Mucosa of rectum (tissue), 2 donors: ENCODE results near the gene RPL22L1.
"Not testable (repeated sequence)": the region's sequence is repeated elsewhere in the genome, so short reads cannot be mapped to it uniquely, and the experiment has no call there.

Source experiments
- H3K27ac ChIP-seq, 2 donors: one replicate each; pipeline ENCODE4 v1.7.0; 2013; ENCODE audit warnings: inconsistent platforms in 2 of 2, low read depth in 2 of 2, low read length in 2 of 2
- H3K27me3 ChIP-seq, 2 donors: one replicate each; pipeline ENCODE4 v1.7.0; 2013; ENCODE audit warnings: low read length in 2 of 2; ENCODE audit not compliant: control insufficient read depth in 2 of 2, insufficient read depth in 2 of 2
- H3K36me3 ChIP-seq, 2 donors: one replicate each; pipeline ENCODE4 v1.7.0; 2013; ENCODE audit warnings: low read length in 2 of 2; ENCODE audit not compliant: control insufficient read depth in 2 of 2, insufficient read depth in 2 of 2
- H3K4me1 ChIP-seq, 2 donors: one replicate each; pipeline ENCODE4 v1.7.0; 2013; ENCODE audit warnings: low read length in 2 of 2, mild to moderate bottlenecking in 1 of 2; ENCODE audit not compliant: control insufficient read depth in 2 of 2, insufficient read depth in 2 of 2
- H3K4me3 ChIP-seq, 2 donors: one replicate each; pipeline ENCODE4 v1.7.0; 2013; ENCODE audit warnings: low read length in 2 of 2
- H3K9ac ChIP-seq, 2 donors: one replicate each; pipeline ENCODE4 v1.7.0; 2013; ENCODE audit warnings: low read length in 2 of 2, low read depth in 1 of 2, mild to moderate bottlenecking in 1 of 2
- H3K9me3 ChIP-seq, 2 donors: one replicate each; pipeline ENCODE4 v1.7.0; 2013; ENCODE audit warnings: low read length in 2 of 2; ENCODE audit not compliant: control insufficient read depth in 2 of 2
- donor health status: healthy.
- donor health status: Normal muscosa, but diverticular disease.

RPL22L1 gene

DNA sequence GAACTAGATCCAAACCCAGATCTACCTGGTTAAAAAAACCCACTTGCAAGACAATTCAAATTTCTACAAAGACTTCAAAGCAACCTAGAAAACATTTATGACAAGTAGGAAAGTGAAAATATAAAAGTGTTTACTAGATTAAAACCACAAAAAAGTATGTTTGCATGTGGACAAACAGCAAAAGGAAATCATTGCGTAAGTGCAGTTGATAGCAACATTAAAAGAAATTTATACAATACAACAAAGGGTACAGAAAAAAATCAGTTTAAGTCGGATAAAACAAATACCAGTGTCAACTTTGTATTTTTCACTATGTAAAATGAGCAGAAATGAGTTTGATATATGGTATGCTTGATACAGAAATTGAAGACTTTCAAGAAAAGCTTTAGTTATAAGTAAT, 35.9 kb upstream of the RPL22L1 start:
- H3K4me3 ChIP-seq = no peak overlapping the region

DNA sequence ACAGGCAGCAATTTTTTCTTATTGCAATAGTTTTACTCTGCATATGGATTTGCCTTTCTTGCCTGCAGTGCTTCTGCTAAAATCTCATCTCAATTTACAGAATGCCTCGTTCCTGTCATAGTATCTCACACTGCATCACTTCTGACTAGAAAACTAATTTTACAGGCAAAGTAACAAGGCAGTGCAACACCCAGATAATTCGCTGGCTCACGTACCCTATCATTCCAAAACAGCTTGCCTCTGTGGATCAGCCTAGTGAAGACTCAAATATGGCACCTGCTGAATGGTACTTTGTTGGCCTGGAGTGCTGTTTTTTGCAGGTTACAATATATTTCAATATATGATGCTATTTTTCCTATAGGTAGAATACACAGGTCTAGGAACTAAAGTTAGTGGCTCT, 33.1 kb upstream of the RPL22L1 start:
- H3K27me3 ChIP-seq = peaks cover 0 to 3% of the 10 kb centered on the region in 2 donors
- H3K4me3 ChIP-seq = no peak overlapping the region
- no peak overlapping the region for H3K9ac ChIP-seq
- H3K27ac ChIP-seq = no peak overlapping the region
- no peaks in the 10 kb centered on the region for H3K36me3 ChIP-seq
- peaks cover 4 to 5% of the 10 kb centered on the region in 2 donors for H3K4me1 ChIP-seq
- no peaks in the 10 kb centered on the region for H3K9me3 ChIP-seq

More for the DNA sequence above, 35.9 kb upstream of the RPL22L1 start:
- Histone ChIP-seq H3K4me1 (peaks cover 4 to 5% of the 10 kb centered on the region in 2 donors), H3K27ac (no peak overlapping the region), H3K9ac (peak overlapping the region in 1 of 2 donors; percentile 27), H3K36me3 (no peaks in the 10 kb centered on the region), H3K27me3 (peaks cover 0 to 3% of the 10 kb centered on the region in 2 donors), H3K9me3 (no peaks in the 10 kb centered on the region)

DNA sequence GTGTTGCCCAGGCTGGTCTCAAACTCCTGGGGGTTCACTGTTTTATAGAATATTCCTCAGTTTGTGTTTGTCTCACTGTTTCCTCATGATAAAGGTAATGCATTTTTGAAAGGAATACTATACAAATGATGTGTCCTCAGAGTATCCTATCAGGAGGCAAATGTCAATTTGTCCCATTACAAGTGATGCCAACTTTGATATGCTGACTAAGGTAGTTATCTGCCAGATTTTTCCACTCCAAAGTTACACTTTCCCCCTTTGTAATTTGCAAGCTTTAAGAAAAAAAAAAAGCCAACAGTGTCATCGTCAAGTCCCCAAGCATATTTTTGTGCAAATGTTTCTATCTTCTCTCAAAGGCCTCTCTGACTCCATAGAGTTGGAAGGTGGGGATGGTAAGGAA, 29.5 kb upstream of the RPL22L1 start:
- H3K36me3 ChIP-seq = no peaks in the 10 kb centered on the region
- no peaks in the 10 kb centered on the region for H3K9me3 ChIP-seq
- no peaks in the 10 kb centered on the region for H3K27me3 ChIP-seq
- no peak overlapping the region for H3K4me3 ChIP-seq
- no peaks in the 10 kb centered on the region for H3K4me1 ChIP-seq
- H3K9ac ChIP-seq = no peak overlapping the region
- no peak overlapping the region for H3K27ac ChIP-seq

DNA sequence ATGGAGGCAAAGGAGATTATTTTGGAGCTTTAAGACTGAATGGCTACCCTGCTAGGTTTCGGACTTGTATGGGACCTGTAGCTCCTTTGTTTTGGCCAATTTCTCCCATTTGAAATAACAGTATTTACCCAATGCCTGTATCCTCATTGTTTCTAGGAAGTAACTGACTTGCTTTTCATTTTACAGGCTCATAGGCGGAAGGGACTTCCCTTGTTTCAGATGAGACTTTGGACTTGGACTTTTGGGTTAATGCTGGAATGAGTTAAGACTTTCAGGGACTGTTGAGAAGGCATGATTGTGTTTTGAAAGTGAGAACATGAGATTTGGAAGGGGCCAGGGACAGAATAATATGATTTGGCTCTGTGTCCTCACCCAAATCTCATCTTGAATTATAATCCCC, 28.0 kb upstream of the RPL22L1 start:
- H3K9me3 ChIP-seq = no peaks in the 10 kb centered on the region
- H3K4me3 ChIP-seq = no peak overlapping the region
- no peaks in the 10 kb centered on the region for H3K27me3 ChIP-seq
- no peak overlapping the region for H3K27ac ChIP-seq
- no peaks in the 10 kb centered on the region for H3K36me3 ChIP-seq
- no peak overlapping the region for H3K9ac ChIP-seq
- H3K4me1 ChIP-seq = no peaks in the 10 kb centered on the region

- not testable (repeated sequence) for H3K9me3 ChIP-seq, H3K4me1 ChIP-seq, H3K27me3 ChIP-seq, H3K36me3 ChIP-seq, H3K4me3 ChIP-seq, H3K9ac ChIP-seq, H3K27ac ChIP-seq
Measured at GRCh38 chr3:170897199-170897598, 27.2 kb upstream of the RPL22L1 start.

- H3K36me3 ChIP-seq = no peaks in the 10 kb centered on the region
- no peak overlapping the region for H3K4me3 ChIP-seq
- H3K9me3 ChIP-seq = no peaks in the 10 kb centered on the region
- H3K27me3 ChIP-seq = no peaks in the 10 kb centered on the region
- H3K27ac ChIP-seq = no peak overlapping the region
- no peaks in the 10 kb centered on the region for H3K4me1 ChIP-seq
- H3K9ac ChIP-seq = no peak overlapping the region
Measured at GRCh38 chr3:170896781-170897180, 26.8 kb upstream of the RPL22L1 start.

DNA sequence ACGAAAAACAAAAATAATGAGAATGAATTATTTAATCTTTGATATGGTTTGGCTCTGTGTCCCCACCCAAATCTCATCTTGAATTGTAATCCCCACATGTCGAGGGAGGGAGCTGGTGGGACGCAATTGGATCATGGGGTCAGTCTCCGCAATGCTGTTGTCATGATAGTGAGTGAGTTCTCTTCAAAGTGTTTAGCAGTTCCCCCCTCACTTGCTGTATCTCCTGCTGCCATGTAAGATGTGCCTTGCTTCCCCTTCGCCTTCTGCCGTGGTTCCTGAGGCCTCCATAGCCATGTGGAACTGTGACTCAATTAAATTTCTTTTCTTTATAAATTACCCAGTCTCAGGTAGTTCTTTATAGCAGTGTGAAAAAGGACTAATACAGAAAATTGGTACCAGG, 26.3 kb upstream of the RPL22L1 start:
- H3K9ac ChIP-seq, H3K27me3 ChIP-seq, H3K4me1 ChIP-seq, H3K27ac ChIP-seq, H3K36me3 ChIP-seq, H3K4me3 ChIP-seq, H3K9me3 ChIP-seq: not testable (repeated sequence)

- no peaks in the 10 kb centered on the region for H3K36me3 ChIP-seq
- no peaks in the 10 kb centered on the region for H3K27me3 ChIP-seq
- H3K27ac ChIP-seq = no peak overlapping the region
- H3K4me1 ChIP-seq = no peaks in the 10 kb centered on the region
- no peak overlapping the region for H3K9ac ChIP-seq
- H3K9me3 ChIP-seq = no peaks in the 10 kb centered on the region
- no peak overlapping the region for H3K4me3 ChIP-seq
Measured at GRCh38 chr3:170893895-170894294, 23.9 kb upstream of the RPL22L1 start.

DNA sequence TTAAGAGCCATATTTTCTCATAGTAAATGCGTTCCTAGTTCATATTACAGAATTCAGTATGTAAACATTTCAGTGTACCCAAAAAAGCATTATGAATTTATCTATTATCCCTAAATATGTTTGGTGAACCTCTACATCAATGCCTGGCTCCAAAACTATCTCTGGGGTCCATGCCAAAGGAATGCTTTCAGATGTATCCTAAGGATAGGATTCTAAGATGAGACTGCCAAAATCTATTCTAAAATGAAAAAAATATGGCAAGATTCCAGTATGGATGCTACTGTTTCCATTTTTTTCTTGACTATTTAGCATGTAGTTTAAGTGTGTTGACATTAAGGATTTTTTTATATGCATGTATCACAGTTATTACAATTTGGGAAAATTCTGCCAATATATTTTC, 19.6 kb upstream of the RPL22L1 start:
- Histone ChIP-seq H3K4me3 (no peak overlapping the region), H3K36me3 (no peaks in the 10 kb centered on the region), H3K4me1 (no peaks in the 10 kb centered on the region), H3K27ac (no peak overlapping the region), H3K27me3 (no peaks in the 10 kb centered on the region), H3K9me3 (no peaks in the 10 kb centered on the region), H3K9ac (no peak overlapping the region)

DNA sequence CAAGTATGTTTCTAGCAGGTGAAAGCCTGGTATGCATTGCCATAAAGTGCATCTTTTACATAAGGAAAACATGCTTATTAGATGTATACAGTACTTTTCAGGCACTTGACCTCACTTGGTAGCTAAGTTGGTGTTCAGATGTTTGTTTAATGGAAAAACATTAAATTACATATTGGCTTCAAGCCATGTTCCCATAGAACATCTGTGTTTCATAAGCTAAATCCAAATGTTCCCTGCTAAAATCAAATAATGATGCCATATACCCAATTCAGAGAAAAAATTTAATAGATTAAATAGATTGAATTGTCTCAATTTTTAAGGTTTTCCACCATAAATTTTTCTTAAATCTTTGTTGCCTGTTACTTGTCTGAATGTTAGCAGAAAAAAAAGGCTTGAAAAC, 19.1 kb upstream of the RPL22L1 start:
- H3K9me3 ChIP-seq = no peaks in the 10 kb centered on the region
- H3K4me1 ChIP-seq = no peaks in the 10 kb centered on the region
- no peaks in the 10 kb centered on the region for H3K27me3 ChIP-seq
- no peaks in the 10 kb centered on the region for H3K36me3 ChIP-seq
- no peak overlapping the region for H3K4me3 ChIP-seq
- H3K9ac ChIP-seq = no peak overlapping the region
- no peak overlapping the region for H3K27ac ChIP-seq
